ENCODE data around the gene GRM3.

DNA sequence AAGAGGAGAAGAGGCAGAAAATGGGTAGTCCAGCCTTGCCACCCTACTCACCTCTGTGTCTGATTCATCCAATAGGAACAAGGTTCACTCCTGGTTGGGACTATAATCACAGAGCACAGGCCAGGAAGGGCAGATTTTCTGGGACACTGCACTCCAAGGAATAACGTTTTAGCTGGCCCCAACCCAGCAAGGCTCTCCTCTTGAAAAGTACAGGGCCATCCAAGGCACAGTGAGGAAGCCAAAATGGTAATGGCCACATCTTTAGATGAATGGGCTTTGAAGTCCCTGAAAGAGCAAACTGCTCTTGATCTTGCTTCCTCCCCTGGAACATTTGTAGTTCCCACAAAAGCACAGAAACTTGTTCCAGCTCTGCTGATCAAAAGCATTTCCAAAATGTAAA, 149.4 kb downstream of the GRM3 start:
- TF ChIP-seq, protein P1, sequence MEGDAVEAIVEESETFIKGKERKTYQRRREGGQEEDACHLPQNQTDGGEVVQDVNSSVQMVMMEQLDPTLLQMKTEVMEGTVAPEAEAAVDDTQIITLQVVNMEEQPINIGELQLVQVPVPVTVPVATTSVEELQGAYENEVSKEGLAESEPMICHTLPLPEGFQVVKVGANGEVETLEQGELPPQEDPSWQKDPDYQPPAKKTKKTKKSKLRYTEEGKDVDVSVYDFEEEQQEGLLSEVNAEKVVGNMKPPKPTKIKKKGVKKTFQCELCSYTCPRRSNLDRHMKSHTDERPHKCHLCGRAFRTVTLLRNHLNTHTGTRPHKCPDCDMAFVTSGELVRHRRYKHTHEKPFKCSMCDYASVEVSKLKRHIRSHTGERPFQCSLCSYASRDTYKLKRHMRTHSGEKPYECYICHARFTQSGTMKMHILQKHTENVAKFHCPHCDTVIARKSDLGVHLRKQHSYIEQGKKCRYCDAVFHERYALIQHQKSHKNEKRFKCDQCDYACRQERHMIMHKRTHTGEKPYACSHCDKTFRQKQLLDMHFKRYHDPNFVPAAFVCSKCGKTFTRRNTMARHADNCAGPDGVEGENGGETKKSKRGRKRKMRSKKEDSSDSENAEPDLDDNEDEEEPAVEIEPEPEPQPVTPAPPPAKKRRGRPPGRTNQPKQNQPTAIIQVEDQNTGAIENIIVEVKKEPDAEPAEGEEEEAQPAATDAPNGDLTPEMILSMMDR (IDR thresholded peaks at IDR 0.05), result no peak
- TF ChIP-seq ZFX (IDR thresholded peaks at IDR 0.05; ENCODE audit: borderline replicate concordance), result no peak

Measured in 22Rv1 (cell line).